Measurements from ENCODE around the gene PEX3.

Gene PEX3

GRCh38 chr6:143516690-143517446, 66.3 kb downstream of the PEX3 start:
- TF ChIP-seq CTCF (conservative IDR thresholded peaks at IDR 0.05; ENCODE audit: low read depth) = no peak
- ChIA-PET CTCF (interaction anchor here (0.8 kb wide), 1 partner anchor 15 kb away, joined by 5 read pairs; no protein-coding TSS in a partner anchor), POLR2A (ENCODE audit: low non-redundant PET) (no interaction called here)
- no peak overlapping the region for H3K27ac ChIP-seq
- DNase-seq (ENCODE audit: low spot score) = no peak

- ChIA-PET POLR2A (ENCODE audit: low non-redundant PET) (no interaction called here), CTCF (no interaction called here)
- H3K27ac ChIP-seq = no peak overlapping the region
- no peak for DNase-seq (ENCODE audit: low spot score)
- TF ChIP-seq CTCF (conservative IDR thresholded peaks at IDR 0.05; ENCODE audit: low read depth) = no peak
Measured at GRCh38 chr6:143517447-143517773, 66.8 kb downstream of the PEX3 start.

GRCh38 chr6:143522039-143522600, 71.5 kb downstream of the PEX3 start:
- no peak for TF ChIP-seq CTCF (conservative IDR thresholded peaks at IDR 0.05; ENCODE audit: low read depth)

GRCh38 chr6:143525356-143525755, 74.8 kb downstream of the PEX3 start:
- POLR2A ChIA-PET (ENCODE audit: low non-redundant PET) = no interaction called here
- no peak overlapping the region for H3K27ac ChIP-seq
- CTCF ChIA-PET = interaction anchor here (0.6 kb wide), 1 partner anchor 348 kb away, joined by 3 read pairs; no protein-coding TSS in a partner anchor
- TF ChIP-seq CTCF (conservative IDR thresholded peaks at IDR 0.05; ENCODE audit: low read depth) = no peak
- DNase-seq (ENCODE audit: low spot score) = no peak

More at GRCh38 chr6:143522039-143522600, 71.5 kb downstream of the PEX3 start:
- no peak overlapping the region for H3K27ac ChIP-seq
- POLR2A ChIA-PET (ENCODE audit: low non-redundant PET) = no interaction called here
- CTCF ChIA-PET = no interaction called here
- DNase-seq (ENCODE audit: low spot score) = no peak

GRCh38 chr6:143527677-143528076, 77.1 kb downstream of the PEX3 start:
- DNase-seq (ENCODE audit: low spot score) = no peak
- ChIA-PET POLR2A (ENCODE audit: low non-redundant PET) (no interaction called here), CTCF (interaction anchor here (0.5 kb wide), 1 partner anchor 98 kb away, joined by 3 read pairs; no protein-coding TSS in a partner anchor)
- no peak overlapping the region for H3K27ac ChIP-seq
- no peak for TF ChIP-seq CTCF (conservative IDR thresholded peaks at IDR 0.05; ENCODE audit: low read depth)

- no peak for DNase-seq (ENCODE audit: low spot score)
- ChIA-PET POLR2A (ENCODE audit: low non-redundant PET) (no interaction called here), CTCF (no interaction called here)
- no peak overlapping the region for H3K27ac ChIP-seq
- no peak for TF ChIP-seq CTCF (conservative IDR thresholded peaks at IDR 0.05; ENCODE audit: low read depth)
Measured at GRCh38 chr6:143528164-143528811, 77.7 kb downstream of the PEX3 start.
